ENCODE measurements around the gene RANBP17. TPM values are rescaled to one million over a fixed set of nuclear protein-coding genes. Genes with fewer than 3 reads are reported as not detected.

The RANBP17 gene
- total and polyA plus RNA-seq, 2 experiments from 2014 or later = 43.8 to 53.1 TPM

- H3K4me3 Mint-ChIP-seq = no peak overlapping the region
- Histone ChIP-seq H4K20me1 (replicated peaks; ENCODE audit: insufficient read depth) (no peaks in the 10 kb centered on the region), H3F3A (replicated peaks; ENCODE audit: low read depth) (no peaks in the 10 kb centered on the region), H3K9me2 (ENCODE audit: insufficient read depth) (no peaks in the 10 kb centered on the region), H3K79me2 (replicated peaks; ENCODE audit: insufficient read depth) (no peaks in the 10 kb centered on the region), H3K36me3 (ENCODE audit: insufficient read depth) (no peaks in the 10 kb centered on the region), H3K27me3 (ENCODE audit: insufficient read depth) (no peaks in the 10 kb centered on the region), H3K4me1 (ENCODE audit: insufficient read depth) (no peaks in the 10 kb centered on the region), H3K4me3 (no peak overlapping the region), H3K27ac (ENCODE audit: low read depth) (no peak overlapping the region), H2AFZ (no peak overlapping the region), H3K4me2 (no peak overlapping the region)
- no peaks in the 10 kb centered on the region for H3K4me1 Mint-ChIP-seq
- DNase-seq (ENCODE audit: low spot score) (no peak), ATAC-seq (no peak)
- no peaks in the 10 kb centered on the region for H3K27me3 Mint-ChIP-seq (ENCODE audit: insufficient read depth, low read depth, poor library complexity)
- TF ChIP-seq STAT1 (IDR thresholded peaks at IDR 0.05; ENCODE audit: unreplicated experiment) (no peak), NANOG (IDR thresholded peaks at IDR 0.05; ENCODE audit: borderline replicate concordance) (no peak), EZH2phosphoT487 (IDR thresholded peaks at IDR 0.05; ENCODE audit: unreplicated experiment) (no peak), POLR2AphosphoS5 (IDR thresholded peaks at IDR 0.05; ENCODE audit: low read depth) (no peak), REST (IDR thresholded peaks at IDR 0.05; ENCODE audit: unreplicated experiment) (no peak), ZNF331 (CRISPR knock-in tag; IDR thresholded peaks at IDR 0.05; ENCODE audit: low read depth) (no peak), EZH2 (IDR thresholded peaks at IDR 0.05; ENCODE audit: low read depth, unreplicated experiment) (no peak), JUNB (IDR thresholded peaks at IDR 0.05; ENCODE audit: unreplicated experiment) (no peak), ZNF462 (CRISPR knock-in tag; IDR thresholded peaks at IDR 0.05) (no peak)
- no peaks in the 10 kb centered on the region for H3K36me3 Mint-ChIP-seq (ENCODE audit: low read depth)
- H3K27ac Mint-ChIP-seq = no peak overlapping the region
- H3K9me3 Mint-ChIP-seq = no peaks in the 10 kb centered on the region
Measured at GRCh38 chr5:171226864-171227263, 365.0 kb downstream of the RANBP17 start.

Data from GM23338 (cell line).